HL-60/S4 (cell line): ENCODE results near the gene NXNL2.

Source experiments
- in situ Hi-C: fragments of 300-500 bp; cut with MboI; formaldehyde crosslinking; loops from 2 replicates; pipeline ENCODE4 v1.14.3; 2022; ENCODE audit warnings: low sequenced_read_pairs

NXNL2 gene

DNA sequence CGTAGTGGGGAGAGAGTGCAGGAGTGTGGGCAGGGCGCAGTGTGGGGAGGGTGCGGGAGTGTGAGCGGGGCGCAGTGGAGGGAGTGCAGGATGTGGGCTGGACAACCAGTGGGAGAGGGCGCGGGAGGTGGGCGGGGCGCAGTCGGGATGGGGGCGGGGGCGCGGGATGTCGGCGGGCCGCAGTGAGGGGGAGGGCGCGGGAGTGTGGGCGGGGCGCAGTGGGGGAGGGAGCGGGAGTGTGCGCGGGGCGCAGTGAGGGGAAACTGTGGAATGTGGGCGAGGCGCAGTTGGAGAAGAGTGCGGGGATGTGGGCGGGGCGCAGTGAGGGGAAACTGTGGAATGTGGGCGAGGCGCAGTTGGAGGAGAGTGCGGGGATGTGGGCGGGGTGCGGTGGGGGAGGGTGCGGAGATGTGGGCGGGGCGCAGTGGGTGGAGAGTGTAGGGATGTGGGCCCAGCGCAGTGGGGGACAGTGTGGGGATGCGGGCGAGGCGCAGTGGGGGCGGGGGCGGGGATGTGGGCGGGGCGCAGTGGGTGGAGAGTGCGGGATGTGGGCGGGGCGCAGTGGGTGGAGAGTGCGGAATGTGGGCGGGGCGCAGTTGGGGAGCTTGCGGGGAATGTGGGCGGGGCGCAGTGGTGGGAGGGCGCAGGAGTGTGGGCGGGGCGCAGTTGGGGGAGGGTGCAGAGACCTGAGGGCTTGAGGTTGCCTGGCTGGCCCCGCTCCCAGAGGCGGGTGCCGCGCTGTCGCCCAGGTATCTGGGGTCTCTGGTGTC lies at the start of gene NXNL2:
Gene NXNL2, plus strand, starts transcription at position 723 of the 770 bp plus-strand sequence. CDS start 257 bp downstream, outside the sequence.
- in situ Hi-C loops = no loop called here

DNA sequence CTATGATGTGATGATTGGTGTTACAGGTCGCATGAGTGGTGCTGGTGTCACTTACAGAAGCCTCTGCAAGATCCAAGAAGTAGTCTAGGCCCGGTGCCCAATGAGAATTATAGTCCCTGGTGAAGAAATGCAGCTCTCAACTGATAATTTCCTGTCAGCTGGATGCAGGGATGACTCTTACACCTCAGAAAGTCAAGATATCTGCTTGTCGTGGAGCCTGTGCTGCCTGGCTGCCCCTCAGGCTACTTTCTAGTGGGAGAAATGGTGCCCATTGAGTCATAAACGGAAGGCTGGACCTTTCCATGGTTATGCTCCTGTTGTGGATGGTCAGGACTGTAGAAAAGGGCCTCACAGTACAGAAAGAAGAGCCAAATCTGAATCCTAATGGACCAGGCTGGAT lies 46.8 kb upstream of the NXNL2 start:
- in situ Hi-C loops = no loop called here

DNA sequence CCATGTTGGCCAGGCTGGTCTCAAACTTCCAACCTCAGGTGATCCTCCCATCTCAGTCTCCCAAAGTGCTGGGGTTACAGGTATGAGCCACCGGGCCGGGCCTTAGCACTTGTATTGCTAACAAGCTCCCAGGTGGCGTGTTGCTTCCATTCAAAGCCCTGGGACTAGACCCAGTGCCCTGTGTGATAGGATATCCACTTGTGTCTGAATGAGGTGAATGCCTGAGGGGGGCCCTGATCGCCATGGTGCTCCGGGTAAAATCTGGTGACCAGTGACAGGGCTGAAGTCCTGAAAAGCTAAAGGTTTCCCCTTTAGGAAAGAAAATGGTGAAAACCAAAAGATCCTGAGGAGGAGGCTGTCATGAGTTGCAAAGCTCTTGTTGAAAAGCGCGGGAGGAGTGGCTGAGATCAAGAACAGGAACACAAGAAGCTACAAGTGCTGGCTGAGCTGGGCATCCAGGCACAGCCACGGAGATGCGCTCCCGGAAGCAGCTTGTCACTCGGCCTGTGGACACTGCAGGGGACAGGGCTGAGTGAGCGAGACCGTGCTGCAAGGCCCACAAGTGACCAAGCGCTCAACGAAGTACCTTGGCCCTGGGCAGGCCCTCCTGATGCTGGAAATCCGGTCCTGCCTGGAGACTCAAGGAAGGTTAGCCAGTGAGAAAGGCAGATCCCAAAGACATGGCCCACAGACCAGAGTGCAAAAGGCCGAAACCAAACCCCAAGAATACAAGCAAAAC lies 39.8 kb upstream of the NXNL2 start:
- in situ Hi-C loops = no loop called here

DNA sequence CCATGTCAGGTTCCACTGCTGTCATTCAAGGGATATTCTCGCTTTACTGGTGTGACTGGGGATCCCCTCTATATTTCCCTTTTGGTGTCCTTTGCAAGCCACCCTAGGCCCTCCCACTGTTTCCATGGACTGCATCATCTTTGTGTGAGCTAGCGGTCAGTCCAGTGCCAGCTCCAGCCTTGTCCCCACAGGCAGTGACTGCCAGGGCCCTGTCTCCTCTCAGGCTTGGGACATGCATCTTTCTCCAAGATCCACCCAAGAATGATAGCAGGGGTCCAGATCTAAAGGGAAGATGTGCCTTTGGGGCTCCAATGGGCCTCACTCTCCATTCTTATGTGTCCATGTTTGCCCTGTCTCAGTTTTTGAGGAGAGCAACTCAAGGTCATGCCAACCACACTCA lies 37.8 kb upstream of the NXNL2 start:
- in situ Hi-C loops = no loop called here

DNA sequence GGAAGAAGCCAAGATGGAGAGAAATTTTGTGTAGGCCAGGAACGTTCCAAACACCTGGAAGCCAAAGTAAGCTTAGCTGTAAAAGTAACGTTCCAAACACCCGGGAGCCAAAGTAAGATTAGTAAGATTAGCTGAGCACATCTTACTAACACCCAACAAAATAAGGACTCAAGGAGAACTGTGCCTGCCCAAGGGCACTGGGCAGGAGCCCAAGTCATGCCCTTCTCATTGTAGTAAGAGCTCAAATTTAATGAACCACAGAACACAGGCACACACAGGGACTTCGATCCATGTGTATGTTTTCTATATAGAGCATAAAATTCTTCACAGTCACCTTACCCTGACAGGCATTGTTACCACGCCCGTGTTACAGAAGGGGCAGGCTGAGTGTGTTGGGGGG lies 36.1 kb upstream of the NXNL2 start:
- in situ Hi-C loops = no loop called here

DNA sequence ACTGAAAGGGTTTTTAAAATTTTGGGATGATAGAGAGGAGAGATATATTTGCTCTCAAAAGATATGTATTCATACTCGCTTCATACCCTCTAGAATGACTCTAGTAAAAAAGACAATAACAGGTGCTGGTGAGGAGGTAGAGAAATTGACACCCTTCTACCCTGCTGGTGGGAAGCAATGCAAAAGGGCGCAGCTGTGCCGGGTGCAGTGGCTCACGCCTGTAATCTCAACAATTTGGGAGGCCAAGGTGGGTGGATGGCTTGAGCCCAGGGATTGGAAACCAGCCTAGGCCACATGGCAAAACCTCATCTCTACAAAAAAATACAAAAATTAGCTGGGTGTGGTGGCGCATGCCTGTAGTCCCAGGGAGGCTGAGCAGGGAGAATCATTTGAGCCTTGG lies 33.9 kb upstream of the NXNL2 start:
- in situ Hi-C loops = no loop called here

DNA sequence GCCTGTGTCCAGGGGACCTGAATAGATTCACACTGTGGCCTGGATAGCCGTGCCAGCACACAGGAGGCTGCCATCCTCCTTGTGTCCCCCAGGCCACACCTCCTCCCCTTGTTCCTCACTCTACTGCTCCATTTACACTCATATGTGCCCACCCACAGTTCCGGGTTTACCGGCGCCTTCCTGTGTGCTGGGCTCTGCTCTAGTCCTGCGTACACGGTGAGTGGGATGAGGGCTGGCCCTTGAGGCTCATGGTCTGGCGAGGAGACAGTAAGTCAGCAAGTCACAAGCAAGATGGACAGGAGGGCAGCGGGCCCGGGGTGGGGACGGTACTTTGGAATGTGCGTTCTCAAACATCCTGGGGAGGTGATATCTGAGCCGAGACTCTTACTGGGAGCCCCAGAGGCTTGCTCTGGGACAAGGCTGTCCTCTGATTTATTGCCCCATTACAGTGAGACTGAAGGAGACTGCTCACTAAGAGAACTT lies 32.4 kb upstream of the NXNL2 start:
- in situ Hi-C loops = no loop called here

DNA sequence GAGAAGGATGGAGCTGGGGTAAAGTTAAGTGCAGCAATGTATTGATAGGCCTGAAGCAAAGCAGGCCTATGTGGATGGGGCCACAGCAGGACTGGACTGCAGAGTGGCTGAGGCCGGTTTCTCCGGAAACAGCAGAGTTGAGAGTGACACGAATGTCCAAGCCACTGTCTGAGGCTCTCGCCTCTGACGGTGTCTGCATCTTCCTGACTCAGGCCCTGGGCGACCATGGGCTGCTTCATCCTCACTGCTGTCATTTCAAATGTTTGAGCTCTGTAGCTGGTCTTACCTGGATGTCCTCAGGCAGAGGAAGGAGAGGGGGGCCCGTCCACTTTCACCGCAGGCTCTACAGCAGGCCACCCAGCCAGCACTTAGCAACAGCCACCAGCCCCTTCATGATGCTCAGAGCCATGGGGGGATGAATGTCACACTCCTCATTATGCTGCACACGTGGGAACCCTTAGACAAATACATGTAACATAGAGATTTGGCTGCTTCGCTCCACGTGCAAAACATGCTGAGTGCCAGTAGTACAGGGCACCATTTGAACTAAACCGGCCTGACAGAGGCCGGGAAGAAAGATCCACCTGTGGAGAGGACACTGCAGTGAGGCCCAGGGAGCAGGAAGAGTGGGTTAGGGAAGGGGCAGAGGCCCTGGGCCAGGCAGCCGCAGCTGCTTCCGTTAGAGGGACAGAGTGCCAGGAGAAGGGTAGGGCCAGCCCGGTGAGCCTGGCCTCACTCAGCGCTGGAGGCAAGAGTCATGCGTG lies 31.7 kb upstream of the NXNL2 start:
- in situ Hi-C loops = no loop called here

DNA sequence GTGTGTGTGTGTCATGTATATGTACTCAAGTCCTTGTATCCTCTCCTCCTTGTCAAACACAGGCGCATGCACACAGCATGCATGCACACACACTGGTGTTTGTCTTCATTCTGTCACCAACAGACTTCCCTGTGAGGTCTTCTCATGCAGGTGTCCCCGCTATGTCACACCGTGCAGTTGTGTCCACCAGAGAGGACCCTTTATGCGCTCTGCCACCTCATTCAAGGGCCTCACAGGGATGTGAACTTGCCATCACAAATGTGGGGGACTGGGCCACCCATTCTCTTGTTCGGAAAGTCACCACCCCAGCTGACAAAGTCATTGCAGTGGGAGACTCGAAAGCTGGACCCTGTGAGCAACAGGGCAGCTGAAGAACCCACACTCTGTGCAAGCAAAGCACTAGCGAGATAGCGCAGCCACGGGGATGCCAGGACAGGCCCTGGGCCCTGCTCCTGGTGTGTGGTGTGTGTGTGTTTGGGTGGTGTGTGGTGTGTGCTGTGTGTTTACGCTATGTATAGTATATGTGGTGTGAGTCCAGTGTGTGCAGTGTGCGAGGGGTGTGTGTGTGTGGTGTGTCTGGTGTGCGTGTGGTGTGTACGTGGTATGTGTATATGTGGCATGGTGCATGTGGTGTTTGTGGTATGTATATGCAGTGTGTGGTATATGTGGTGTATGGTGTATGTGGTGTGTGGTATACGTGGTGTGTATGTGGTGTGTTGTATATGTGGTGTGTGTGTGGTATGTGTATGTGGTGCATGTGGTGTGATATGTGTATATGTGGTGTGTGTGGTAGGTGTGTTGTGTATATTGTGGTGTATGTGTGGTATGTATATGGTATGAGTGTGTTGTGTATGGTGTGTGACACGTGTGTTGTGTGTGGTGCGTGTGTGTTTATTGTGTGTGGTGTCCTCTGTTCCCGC lies 30.9 kb upstream of the NXNL2 start:
- in situ Hi-C loops = no loop called here

DNA sequence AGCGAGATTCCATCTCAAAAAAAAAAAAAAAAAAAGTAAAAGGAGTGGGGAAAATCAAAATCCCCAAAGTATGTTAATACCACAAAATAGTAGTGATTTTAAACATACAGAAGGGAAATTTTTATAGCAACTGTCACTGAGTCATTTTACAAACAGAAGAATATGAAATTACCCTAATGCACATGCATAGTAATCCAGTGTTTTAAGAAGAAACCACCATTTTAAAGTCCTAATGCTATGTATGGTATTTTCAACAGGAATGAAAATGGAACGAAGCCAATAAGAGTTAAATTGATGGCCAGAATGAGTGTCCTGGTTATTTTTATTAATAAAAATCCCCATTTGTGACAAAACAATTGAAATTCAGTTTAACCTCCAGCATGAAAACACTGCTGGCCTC lies 26.7 kb upstream of the NXNL2 start:
- in situ Hi-C loops = no loop called here

DNA sequence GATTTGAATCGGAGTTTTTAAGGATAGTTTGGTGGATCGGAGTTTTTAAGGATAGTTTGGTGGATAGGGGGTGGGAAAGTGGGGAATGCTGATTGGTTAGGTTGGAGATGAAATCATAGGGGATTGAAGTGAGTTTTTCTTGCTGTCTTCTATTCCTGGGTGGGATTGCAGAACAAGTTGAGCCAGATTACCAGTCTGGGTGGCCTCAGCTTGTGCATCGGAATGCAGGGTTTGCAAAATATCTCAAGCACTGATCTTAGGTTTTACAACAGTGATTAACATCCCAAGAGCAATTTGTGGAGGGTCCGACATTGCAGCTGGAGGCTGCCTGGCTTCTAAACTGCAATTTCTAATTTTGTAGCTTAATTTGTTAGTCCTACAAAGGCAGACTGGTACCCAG lies 23.1 kb upstream of the NXNL2 start:
- in situ Hi-C loops = no loop called here

DNA sequence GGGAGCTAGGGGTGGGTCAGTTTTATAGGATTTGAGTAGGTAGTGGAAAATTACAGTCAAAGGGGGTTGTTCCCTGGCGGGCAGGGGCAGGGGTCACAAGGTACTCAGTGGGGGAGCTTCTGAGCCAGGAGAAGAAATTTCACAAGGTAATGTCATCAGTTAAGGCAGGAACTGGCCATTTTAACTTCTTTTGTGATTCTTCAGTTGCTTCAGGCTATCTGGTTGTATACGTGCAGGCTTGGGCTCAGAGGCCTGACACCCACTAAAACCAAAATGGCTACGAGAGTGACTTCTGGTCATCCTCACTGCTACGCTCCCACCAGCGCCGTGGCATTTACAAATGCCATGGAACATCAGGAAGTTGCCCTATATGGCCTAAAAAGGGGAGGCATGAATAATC lies 20.7 kb upstream of the NXNL2 start:
- in situ Hi-C loops = no loop called here

DNA sequence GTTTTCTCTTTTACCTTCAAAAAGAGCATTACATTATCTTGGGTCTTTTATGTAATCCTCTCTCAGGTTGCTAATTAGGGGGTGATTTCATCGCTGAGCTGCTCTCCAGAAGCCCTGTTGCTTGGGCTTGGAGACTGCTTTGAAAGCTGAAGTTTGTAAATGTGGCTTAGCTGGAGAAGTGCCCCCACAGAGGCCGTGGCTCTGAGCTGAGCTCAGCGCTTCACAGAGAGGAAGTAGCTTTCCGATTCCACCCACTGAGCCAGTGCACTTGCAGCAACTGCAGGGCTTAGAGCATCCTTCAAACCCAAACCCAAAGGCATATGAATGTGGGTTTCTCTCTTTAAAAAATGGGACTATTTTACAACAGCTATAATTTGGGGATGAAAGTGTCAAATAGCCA lies 13.7 kb upstream of the NXNL2 start:
- in situ Hi-C loops = no loop called here

DNA sequence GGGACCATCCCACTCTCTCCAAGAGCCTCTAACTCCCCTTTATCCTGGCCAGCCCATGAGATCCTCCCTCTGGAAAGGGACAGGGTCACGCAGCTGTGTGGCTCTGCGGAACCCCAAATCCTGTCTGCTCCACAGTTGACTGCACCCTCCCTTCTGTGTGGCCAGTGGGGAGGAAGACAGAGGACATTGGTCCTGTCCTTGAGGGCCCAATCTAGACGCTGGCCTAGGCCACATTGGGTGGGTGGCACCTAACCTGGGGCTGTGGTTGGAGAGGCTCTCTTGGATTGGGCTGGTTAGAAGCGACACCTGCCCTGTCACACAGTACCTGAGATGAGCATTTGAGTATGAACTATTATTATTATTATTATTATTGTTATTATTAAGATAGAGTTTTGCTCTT lies 12.6 kb upstream of the NXNL2 start:
- in situ Hi-C loops = no loop called here

DNA sequence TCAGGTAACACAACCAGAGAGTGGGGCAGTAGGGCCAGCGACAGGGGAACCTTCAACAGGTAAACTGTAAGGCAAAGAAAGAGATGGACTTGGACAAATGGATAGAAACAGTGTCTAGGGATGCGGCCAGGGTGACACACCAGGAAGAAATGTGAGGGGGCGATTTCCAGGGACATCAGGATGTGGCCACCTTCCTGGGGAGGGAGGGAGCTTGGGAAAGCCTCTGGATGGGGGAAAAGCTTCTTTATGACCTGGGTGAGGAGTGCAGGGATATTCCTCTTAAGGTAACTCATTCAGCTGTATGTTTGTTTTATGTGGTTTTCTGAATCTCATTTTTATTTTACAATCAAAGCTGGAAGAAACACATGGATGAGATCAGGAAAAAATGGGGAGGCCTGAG lies 11.9 kb upstream of the NXNL2 start:
- in situ Hi-C loops = no loop called here

DNA sequence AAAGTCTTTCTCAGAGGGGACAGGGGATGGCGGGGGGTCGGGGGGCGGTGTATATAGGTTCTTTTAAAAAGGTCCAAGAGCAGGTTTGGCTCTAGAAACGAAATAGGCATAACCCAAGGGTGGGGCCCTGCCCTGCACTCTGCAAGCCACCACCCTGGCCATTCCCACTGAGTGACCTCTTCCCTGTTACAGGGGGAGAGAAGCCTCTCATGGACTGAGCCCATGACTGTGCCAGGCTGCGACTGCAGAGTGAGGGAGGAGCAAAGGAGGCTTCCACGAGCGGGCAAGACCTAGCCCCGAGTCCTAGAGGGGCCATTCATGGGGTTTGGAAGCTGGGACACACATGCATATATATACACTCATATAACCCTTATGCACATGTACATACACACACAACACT lies 10.1 kb upstream of the NXNL2 start:
- in situ Hi-C loops = no loop called here

DNA sequence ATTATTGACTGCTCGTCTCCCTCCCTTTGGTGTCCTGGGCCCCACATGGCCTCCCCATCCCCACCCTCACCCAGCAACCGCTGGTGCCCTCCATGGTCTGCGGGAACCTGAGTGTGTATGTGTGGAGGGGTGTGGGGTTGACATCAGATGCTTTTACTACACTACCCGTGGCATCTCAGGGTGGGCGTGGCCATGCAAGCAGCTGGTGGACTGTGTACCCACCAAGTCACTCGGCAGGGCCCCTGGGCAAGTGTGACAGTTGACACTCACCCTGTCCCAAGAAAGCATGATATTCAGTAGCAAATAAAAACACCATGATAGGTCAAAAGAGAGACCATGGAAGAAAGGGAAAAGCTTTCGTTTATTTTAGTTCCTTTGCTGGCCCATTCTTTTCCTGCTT lies 7.4 kb upstream of the NXNL2 start:
- in situ Hi-C loops = no loop called here

DNA sequence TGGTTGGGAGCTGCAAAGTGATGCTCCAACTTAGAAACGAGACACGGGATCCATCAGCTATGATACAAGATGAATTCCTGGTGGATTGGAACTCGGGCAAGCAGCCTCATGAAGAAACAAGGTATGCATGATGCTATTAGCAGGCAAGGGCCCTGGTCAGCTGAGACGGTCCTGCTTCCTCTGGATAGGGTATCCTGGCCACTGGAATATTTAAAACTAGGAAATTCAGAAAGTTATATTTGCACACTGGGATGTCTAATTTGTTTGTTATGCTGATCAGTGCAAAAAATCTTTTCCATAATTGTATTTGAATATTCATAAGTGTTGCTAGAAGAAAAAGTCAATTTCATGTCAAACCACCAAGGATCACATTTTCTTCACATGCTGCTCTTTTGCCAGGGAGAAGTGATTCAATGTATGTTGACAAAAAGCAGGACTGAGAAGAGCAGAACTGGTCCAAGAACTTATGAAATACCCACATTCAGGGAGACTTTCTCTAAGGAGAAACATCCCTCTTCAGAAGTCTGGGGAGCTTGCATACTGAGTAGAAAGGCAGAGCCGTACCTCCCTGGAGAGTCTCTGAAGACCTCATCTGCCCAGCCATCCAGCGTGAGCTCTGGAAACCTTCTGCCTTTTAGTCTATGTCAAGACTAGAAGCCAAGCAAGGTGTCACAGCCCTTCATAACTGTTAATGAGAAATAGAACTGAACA lies 6.7 kb upstream of the NXNL2 start:
- in situ Hi-C loops = no loop called here

DNA sequence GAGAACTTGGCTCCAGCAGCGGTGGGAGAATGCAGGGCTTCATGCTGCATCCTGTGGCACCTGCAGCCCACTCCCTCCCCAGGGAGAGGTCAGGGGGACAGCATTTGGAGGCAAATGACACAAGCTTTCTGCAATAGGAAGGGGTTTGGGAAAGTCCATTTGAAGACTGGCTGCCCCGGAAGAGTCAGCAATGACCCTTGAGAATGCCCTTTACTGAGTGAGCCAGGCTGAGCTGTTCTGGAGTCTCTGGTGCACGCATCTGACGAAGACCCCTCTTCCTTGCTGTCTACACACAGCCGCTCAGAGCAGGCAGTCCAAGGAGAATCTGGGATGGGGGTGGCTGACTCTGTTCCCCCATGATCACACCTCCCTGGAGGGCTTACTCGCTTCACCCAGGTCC lies 5.5 kb upstream of the NXNL2 start:
- in situ Hi-C loops = no loop called here

DNA sequence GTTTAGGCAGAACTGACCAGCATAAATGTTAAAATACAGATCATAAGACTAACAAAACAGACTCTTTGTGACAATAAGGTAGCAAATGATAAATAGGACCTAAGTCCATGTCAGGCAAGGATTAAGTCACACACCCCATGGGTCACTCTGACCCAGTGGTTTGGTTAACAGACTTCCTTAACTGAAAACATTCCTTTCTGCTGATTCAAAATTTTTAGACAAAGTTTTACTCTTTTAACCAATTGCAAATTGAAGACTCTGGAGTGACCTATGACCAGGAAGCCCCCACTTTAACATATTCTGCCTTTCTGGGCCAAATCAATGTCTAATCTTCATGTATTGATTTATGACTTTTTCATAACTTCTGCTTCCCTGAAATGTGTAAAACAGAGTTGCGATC lies 4.9 kb upstream of the NXNL2 start:
- in situ Hi-C loops = no loop called here
